C4-2B (cell line): Measurements from ENCODE around the gene GPER1.

Source experiments
- CTCF ChIP-seq: fragments of 450-650 bp; conservative IDR thresholded peaks from 2 replicates; pipeline ENCODE4 v1.5.1; 2017; ENCODE audit warnings: mild to moderate bottlenecking
- ZFX ChIP-seq: fragments of 450-650 bp; IDR thresholded peaks from 2 replicates; pipeline ENCODE4 v1.6.1; 2017

DNA sequence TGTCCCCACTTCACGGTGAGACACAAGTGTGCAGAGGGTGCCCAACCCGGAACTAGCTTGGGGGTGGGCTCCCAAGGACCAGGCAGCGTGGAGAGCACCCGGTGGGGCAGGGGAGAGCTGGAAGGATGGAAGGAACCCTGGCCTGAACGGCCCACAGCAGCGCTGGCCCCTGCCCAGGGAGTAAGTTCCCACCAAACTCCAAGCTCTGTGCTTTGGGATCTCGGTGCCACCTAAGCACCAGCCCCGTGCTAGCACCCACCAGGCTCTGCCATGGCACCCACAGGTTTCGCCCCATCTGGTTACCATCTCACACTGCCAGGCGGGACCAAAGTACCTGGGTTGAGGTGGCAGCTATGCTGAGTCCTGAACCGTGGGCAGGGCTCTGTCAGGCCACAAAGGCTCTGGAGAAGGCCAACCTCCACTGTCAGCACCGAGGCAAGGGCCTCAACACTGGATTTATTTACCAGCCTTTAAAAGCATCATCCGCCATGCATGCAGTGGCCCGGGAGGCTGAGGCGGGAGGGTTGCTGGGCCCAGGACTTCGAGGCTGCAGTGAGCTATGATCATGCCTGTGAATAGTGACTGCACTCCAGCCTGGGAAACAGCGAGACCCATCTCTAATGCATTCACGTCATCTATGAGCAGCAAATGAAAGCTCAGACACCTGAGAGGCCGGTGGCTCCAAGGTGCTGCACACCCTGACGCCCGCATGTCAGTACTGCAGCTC lies 16.0 kb downstream of the GPER1 start:
- TF ChIP-seq CTCF (no peak), ZFX (no peak)
